HG03159 (cell line): ENCODE data around the gene SELENOS.

ENCODE experiments used
- ATAC-seq: cut with Tn5 transposase; IDR thresholded peaks from one replicate; pipeline ENCODE4 v1.9.1; 2021; ENCODE audit warnings: mild to moderate bottlenecking, moderate library complexity; ENCODE audit not compliant: unreplicated experiment

Gene SELENOS

DNA sequence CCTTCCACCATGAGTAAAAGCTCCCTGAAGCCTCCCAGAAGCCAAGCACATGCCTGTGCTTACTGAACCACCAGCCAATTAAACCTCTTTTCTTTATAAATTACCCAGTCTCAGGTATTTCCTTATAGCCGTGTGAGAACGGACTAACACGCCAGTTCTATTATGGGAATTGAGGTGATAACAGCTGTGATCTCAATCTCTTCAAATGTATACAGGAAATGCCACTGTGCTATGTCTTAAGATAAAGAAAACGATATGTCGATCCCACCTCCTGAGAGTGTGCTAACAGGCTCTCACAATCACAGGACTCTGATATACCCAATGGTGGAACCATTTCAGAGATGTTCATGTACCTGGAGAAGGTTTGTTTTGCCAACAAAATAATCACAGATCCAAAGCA lies 51.6 kb downstream of the SELENOS start:
- ATAC-seq: no peak
